GM12878 (cell line): ENCODE results near the gene NDUFV2.

Experiments used
- CEBPB ChIP-seq, 2 experiments: fragments of 150-350 bp in 1 of 2; IDR thresholded peaks; 2 replicates each; pipeline ENCODE4 v1.6.1; 2012 to 2014; ENCODE audit warnings: low read depth in 2 of 2, low read length in 2 of 2, borderline replicate concordance in 1 of 2, inconsistent platforms in 1 of 2
- EZH2 ChIP-seq: IDR thresholded peaks from 2 replicates; pipeline ENCODE4 v1.6.1; 2012; ENCODE audit warnings: low read depth, mild to moderate bottlenecking, control low read depth, inconsistent platforms, low read length, borderline replicate concordance; ENCODE audit not compliant: control insufficient read depth
- FOS ChIP-seq: IDR thresholded peaks from 3 replicates; pipeline ENCODE4 v1.6.1; 2011; ENCODE audit warnings: borderline replicate concordance; ENCODE audit not compliant: insufficient read length; ENCODE audit errors: extremely low read depth
- NFIC ChIP-seq: IDR thresholded peaks from 2 replicates; pipeline ENCODE4 v1.6.1; 2012; ENCODE audit warnings: low read depth, mild to moderate bottlenecking, inconsistent platforms, low read length, moderate library complexity
- NR2C2 ChIP-seq: IDR thresholded peaks from 2 replicates; pipeline ENCODE4 v1.6.1; 2011; ENCODE audit warnings: borderline replicate concordance, low read depth; ENCODE audit not compliant: control insufficient read depth, insufficient read length
- RAD51 ChIP-seq: fragments of 450-650 bp; IDR thresholded peaks from 2 replicates; pipeline ENCODE4 v1.6.1; 2016; ENCODE audit warnings: moderate library complexity, mild to moderate bottlenecking, inconsistent platforms
- SIX5 ChIP-seq: IDR thresholded peaks from 2 replicates; pipeline ENCODE4 v1.6.1; 2011; ENCODE audit warnings: mild to moderate bottlenecking, low read depth, low read length, moderate library complexity; ENCODE audit not compliant: severe bottlenecking
- SPI1 ChIP-seq: IDR thresholded peaks from 2 replicates; pipeline ENCODE4 v1.6.1; 2011; ENCODE audit warnings: low read depth, mild to moderate bottlenecking, low read length, moderate library complexity, borderline replicate concordance; ENCODE audit not compliant: insufficient read depth
- SUPT20H ChIP-seq: IDR thresholded peaks from 2 replicates; pipeline ENCODE4 v1.6.1; 2011; ENCODE audit warnings: low read depth, mild to moderate bottlenecking, low read length, moderate library complexity, borderline replicate concordance; ENCODE audit not compliant: control insufficient read depth
- TCF7 ChIP-seq: IDR thresholded peaks from 2 replicates; pipeline ENCODE4 v1.6.1; 2014; ENCODE audit warnings: antibody characterized with exemption, borderline replicate concordance
- TF ChIP-seq, protein P1 (sequence below), 3 experiments: IDR thresholded peaks in 2 of 3; conservative IDR thresholded peaks in 1 of 3; 2 replicates each; pipeline ENCODE4 v1.5.1; 2011; ENCODE audit warnings: low read depth in 3 of 3, low read length in 3 of 3, mild to moderate bottlenecking in 3 of 3, control low read depth in 2 of 3, moderate library complexity in 2 of 3, inconsistent platforms in 1 of 3, mixed read lengths in 1 of 3; ENCODE audit not compliant: control insufficient read depth in 2 of 3, insufficient read depth in 1 of 3; ENCODE audit errors: extremely low read depth in 1 of 3
- TF ChIP-seq, protein P2 (sequence below): IDR thresholded peaks from 2 replicates; pipeline ENCODE4 v1.6.1; 2012; ENCODE audit warnings: low read depth, low read length, improper control_type of control experiment

DNA sequence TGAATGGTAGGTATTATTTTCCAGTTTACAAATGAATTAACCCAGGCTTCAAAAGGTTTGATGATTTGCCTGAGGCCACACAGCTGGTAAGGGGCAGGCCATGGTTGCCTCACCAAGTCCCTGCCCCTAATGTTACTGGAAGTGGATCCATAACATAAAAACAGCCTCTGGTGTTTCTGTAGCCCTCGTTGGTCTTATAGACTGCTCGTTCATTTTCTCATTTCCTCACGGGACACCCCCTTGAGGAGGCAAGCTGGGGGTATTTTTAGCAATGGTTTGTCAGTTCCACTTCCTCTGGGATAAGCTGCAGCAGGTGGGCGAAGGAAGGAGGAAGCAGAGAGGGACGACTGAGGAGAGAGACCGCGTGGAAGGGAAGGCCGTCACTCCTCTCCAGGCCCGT, 32.9 kb upstream of the NDUFV2 start:
- TF ChIP-seq EZH2 (no peak), NFIC (peak; percentile 92), SPI1 (peak; percentile 92), FOS (no peak), NR2C2 (no peak), SUPT20H (no peak), CEBPB (IDR thresholded peaks at IDR 0.05; ENCODE audit: borderline replicate concordance in 1 of 2, low read depth in 2 of 2, low read length in 2 of 2) (no peak), SIX5 (no peak), RAD51 (no peak), TCF7 (no peak)
- TF ChIP-seq, protein P1, sequence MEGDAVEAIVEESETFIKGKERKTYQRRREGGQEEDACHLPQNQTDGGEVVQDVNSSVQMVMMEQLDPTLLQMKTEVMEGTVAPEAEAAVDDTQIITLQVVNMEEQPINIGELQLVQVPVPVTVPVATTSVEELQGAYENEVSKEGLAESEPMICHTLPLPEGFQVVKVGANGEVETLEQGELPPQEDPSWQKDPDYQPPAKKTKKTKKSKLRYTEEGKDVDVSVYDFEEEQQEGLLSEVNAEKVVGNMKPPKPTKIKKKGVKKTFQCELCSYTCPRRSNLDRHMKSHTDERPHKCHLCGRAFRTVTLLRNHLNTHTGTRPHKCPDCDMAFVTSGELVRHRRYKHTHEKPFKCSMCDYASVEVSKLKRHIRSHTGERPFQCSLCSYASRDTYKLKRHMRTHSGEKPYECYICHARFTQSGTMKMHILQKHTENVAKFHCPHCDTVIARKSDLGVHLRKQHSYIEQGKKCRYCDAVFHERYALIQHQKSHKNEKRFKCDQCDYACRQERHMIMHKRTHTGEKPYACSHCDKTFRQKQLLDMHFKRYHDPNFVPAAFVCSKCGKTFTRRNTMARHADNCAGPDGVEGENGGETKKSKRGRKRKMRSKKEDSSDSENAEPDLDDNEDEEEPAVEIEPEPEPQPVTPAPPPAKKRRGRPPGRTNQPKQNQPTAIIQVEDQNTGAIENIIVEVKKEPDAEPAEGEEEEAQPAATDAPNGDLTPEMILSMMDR (IDR thresholded peaks at IDR 0.05 in 2 of 3, conservative IDR thresholded peaks at IDR 0.05 in 1 of 3; ENCODE audit: control insufficient read depth in 2 of 3, extremely low read depth in 1 of 3, insufficient read depth in 1 of 3, low read depth in 3 of 3, low read length in 3 of 3), result no peak
- TF ChIP-seq, protein P2, sequence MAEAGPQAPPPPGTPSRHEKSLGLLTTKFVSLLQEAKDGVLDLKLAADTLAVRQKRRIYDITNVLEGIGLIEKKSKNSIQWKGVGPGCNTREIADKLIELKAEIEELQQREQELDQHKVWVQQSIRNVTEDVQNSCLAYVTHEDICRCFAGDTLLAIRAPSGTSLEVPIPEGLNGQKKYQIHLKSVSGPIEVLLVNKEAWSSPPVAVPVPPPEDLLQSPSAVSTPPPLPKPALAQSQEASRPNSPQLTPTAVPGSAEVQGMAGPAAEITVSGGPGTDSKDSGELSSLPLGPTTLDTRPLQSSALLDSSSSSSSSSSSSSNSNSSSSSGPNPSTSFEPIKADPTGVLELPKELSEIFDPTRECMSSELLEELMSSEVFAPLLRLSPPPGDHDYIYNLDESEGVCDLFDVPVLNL, result no peak
